Kidney (tissue), 14 donors: Measurements from ENCODE around the gene MICAL2. TPM values are rescaled to one million over a fixed set of nuclear protein-coding genes. Genes with fewer than 3 reads are reported as not detected.

Experiments used
- DNase-seq, 5 donors: peaks; one replicate each; pipeline ENCODE4 v3.0.0-alpha.2; 2013 to 2020
- FAIRE-seq: peaks from 2 replicates; lab custom pipeline; 2012; peaks lifted over from hg19 to GRCh38; lab: Jason Lieb, UNC
- H3K27ac ChIP-seq, 2 donors: one replicate each; pipeline ENCODE4 v1.7.0; 2013; ENCODE audit warnings: low read depth in 2 of 2, low read length in 2 of 2, inconsistent platforms in 1 of 2
- H3K27me3 ChIP-seq: one replicate; pipeline ENCODE4 v1.7.1; 2013; ENCODE audit warnings: low read length, inconsistent platforms; ENCODE audit not compliant: control insufficient read depth, insufficient read depth
- H3K36me3 ChIP-seq, 3 donors: one replicate each; pipeline versions ENCODE4 v1.7.0 to v1.7.1; 2013; ENCODE audit warnings: low read length in 3 of 3, control low read depth in 1 of 3, inconsistent platforms in 1 of 3; ENCODE audit not compliant: insufficient read depth in 3 of 3, control insufficient read depth in 2 of 3
- H3K4me1 ChIP-seq, 3 donors: one replicate each; pipeline versions ENCODE4 v1.7.0 to v1.7.1; 2013; ENCODE audit warnings: low read length in 3 of 3, inconsistent platforms in 1 of 3, low read depth in 1 of 3; ENCODE audit not compliant: control insufficient read depth in 2 of 3, insufficient read depth in 2 of 3
- H3K4me3 ChIP-seq, 3 donors: one replicate each; pipeline versions ENCODE4 v1.7.0 to v1.8.1; 2013; ENCODE audit warnings: low read length in 3 of 3, control low read depth in 1 of 3, inconsistent platforms in 1 of 3
- H3K9ac ChIP-seq, 3 donors: one replicate each; pipeline versions ENCODE4 v1.7.0 to v1.7.1; 2013; ENCODE audit warnings: low read length in 3 of 3, control low read depth in 1 of 3, inconsistent platforms in 1 of 3
- H3K9me3 ChIP-seq, 3 donors: one replicate each; pipeline versions ENCODE4 v1.7.0 to v1.7.1; 2013; ENCODE audit warnings: low read length in 3 of 3, control low read depth in 1 of 3, inconsistent platforms in 1 of 3; ENCODE audit not compliant: control insufficient read depth in 2 of 3, insufficient read depth in 1 of 3
- CTCF ChIP-seq: IDR thresholded peaks from 3 replicates; pipeline ENCODE4 v1.5.1; 2012; ENCODE audit warnings: mild to moderate bottlenecking, moderate library complexity, borderline replicate concordance; ENCODE audit not compliant: insufficient read depth; ENCODE audit errors: extremely low read depth
- intact Hi-C: fragments of 100-400 bp; cut with DNase I; formaldehyde crosslinking; loops from one replicate; pipeline ENCODE4 v1.11.1; 2022
- polyA plus RNA-seq: library from polyadenylated mRNA; stranded (reverse); fragments of 350-450 nt; fragmentation: Illumina TruSeq; extraction: RNeasy Lipid Tissue Mini Kit (QIAGEN cat#74804); gene quantifications from one replicate; pipeline ENCODE4 v1.2.3, GENCODE V29; 2014; ENCODE audit warnings: low read depth, low replicate concordance; ENCODE audit not compliant: insufficient read depth
- total RNA-seq: library from RNA; stranded (reverse); fragmentation: NEBNext Ultra II Directional; extraction: Animal tissue kit (Norgen Biotek cat#: 25700); gene quantifications from one replicate; pipeline ENCODE4 v1.2.1, GENCODE V29; 2021
- donor health status: control.
- donor health status: control.
- donor health status: control.
- donor health status: control.
- donor health status: control.
- donor health status: DM: yes; HTN: yes; CAD: no.
- donor health status: Normal renal cell carcinoma (clear cell type).

MICAL2 gene
- total and polyA plus RNA-seq, 2 donors from 2014 or later, result 7.8 to 64.5 TPM

- intact Hi-C loops, result no loop called here
- DNase-seq (peak in 2 of 5 donors; percentile 51 to 72), FAIRE-seq (no peak)
Observed at GRCh38 chr11:12185914-12186313, 75.5 kb downstream of the MICAL2 start.

GRCh38 chr11:12186701-12187100 is 76.3 kb downstream of the MICAL2 start:
- FAIRE-seq (no peak), DNase-seq (no peak)
- Histone ChIP-seq H3K9ac (peak overlapping the region in 1 of 3 donors; percentile 22), H3K9me3 (no peaks in the 10 kb centered on the region), H3K27ac (no peak overlapping the region), H3K36me3 (no peaks in the 10 kb centered on the region), H3K27me3 (no peaks in the 10 kb centered on the region), H3K4me1 (peaks cover 0 to 4% (median 2%) of the 10 kb centered on the region in 3 donors), H3K4me3 (no peak overlapping the region)
- TF ChIP-seq CTCF, result no peak
- intact Hi-C loops, result no loop called here

More at GRCh38 chr11:12185914-12186313, 75.5 kb downstream of the MICAL2 start:
- H3K27ac ChIP-seq, result no peak overlapping the region
- no peak for TF ChIP-seq CTCF
- H3K9ac ChIP-seq, result no peak overlapping the region
- H3K36me3 ChIP-seq, result no peaks in the 10 kb centered on the region
- peaks cover 0 to 4% (median 2%) of the 10 kb centered on the region in 3 donors for H3K4me1 ChIP-seq
- H3K9me3 ChIP-seq, result no peaks in the 10 kb centered on the region
- no peaks in the 10 kb centered on the region for H3K27me3 ChIP-seq
- no peak overlapping the region for H3K4me3 ChIP-seq

- FAIRE-seq (no peak), DNase-seq (no peak)
- H3K9ac ChIP-seq, result no peak overlapping the region
- H3K4me1 ChIP-seq, result peaks cover 0 to 2% (median 2%) of the 10 kb centered on the region in 3 donors
- no peak overlapping the region for H3K27ac ChIP-seq
- no peak for TF ChIP-seq CTCF
- H3K4me3 ChIP-seq, result no peak overlapping the region
- no peaks in the 10 kb centered on the region for H3K36me3 ChIP-seq
- H3K9me3 ChIP-seq, result no peaks in the 10 kb centered on the region
- intact Hi-C loops, result no loop called here
- no peaks in the 10 kb centered on the region for H3K27me3 ChIP-seq
Observed at GRCh38 chr11:12187399-12187798, 77.0 kb downstream of the MICAL2 start.
